GM23248 (cell line): Measurements from ENCODE around the gene PLEKHA5. TPM values are rescaled to one million over a fixed set of nuclear protein-coding genes. Genes with fewer than 3 reads are reported as not detected.
"Not testable (repeated sequence)": the region's sequence is repeated elsewhere in the genome, so short reads cannot be mapped to it uniquely, and the experiment has no call there.

ENCODE experiments used
- DNase-seq: peaks from one replicate; pipeline ENCODE4 v3.0.0-alpha.2; 2015
- H2AFZ ChIP-seq: fragments of 200-600 bp; sonication (generic); 2 replicates; pipeline ENCODE4 v1.6.1; 2016; ENCODE audit warnings: antibody characterized with exemption
- H3F3A ChIP-seq: fragments of 200-600 bp; sonication (generic); 2 replicates; pipeline ENCODE4 v1.6.1; 2016; ENCODE audit warnings: mild to moderate bottlenecking, antibody characterized with exemption, mixed run types; ENCODE audit not compliant: insufficient read depth
- H3K27ac ChIP-seq: fragments of 200-600 bp; sonication (generic); 2 replicates; pipeline ENCODE4 v1.5.1; 2016; ENCODE audit warnings: mild to moderate bottlenecking
- H3K27me3 ChIP-seq: fragments of 200-600 bp; sonication (generic); replicated peaks from 2 replicates; pipeline ENCODE4 v1.6.1; 2016; ENCODE audit warnings: mild to moderate bottlenecking; ENCODE audit not compliant: insufficient read depth
- H3K36me3 ChIP-seq: fragments of 200-600 bp; sonication (generic); 2 replicates; pipeline ENCODE4 v1.6.1; 2016; ENCODE audit warnings: low read depth, mild to moderate bottlenecking
- H3K4me1 ChIP-seq: fragments of 200-600 bp; sonication (generic); 2 replicates; pipeline ENCODE4 v1.6.1; 2016; ENCODE audit warnings: mild to moderate bottlenecking; ENCODE audit not compliant: insufficient read depth
- H3K4me2 ChIP-seq: fragments of 200-600 bp; sonication (generic); one replicate; pipeline ENCODE4 v1.6.1; 2016; ENCODE audit warnings: mild to moderate bottlenecking; ENCODE audit not compliant: unreplicated experiment
- H3K4me3 ChIP-seq: fragments of 200-600 bp; sonication (generic); 2 replicates; pipeline ENCODE4 v1.5.1; 2016; ENCODE audit warnings: mild to moderate bottlenecking
- H3K79me2 ChIP-seq: fragments of 200-600 bp; sonication (generic); 2 replicates; pipeline ENCODE4 v1.6.1; 2016; ENCODE audit warnings: mild to moderate bottlenecking; ENCODE audit not compliant: insufficient read depth
- H3K9ac ChIP-seq: fragments of 200-600 bp; sonication (generic); 2 replicates; pipeline ENCODE4 v1.6.1; 2016; ENCODE audit warnings: mild to moderate bottlenecking
- H3K9me2 ChIP-seq: fragments of 200-600 bp; sonication (generic); 2 replicates; pipeline ENCODE4 v1.6.1; 2016; ENCODE audit warnings: mixed run types, mild to moderate bottlenecking, moderate library complexity; ENCODE audit not compliant: insufficient read depth
- H3K9me3 ChIP-seq: fragments of 200-600 bp; sonication (generic); one replicate; pipeline ENCODE4 v1.6.1; 2017; ENCODE audit warnings: low read depth
- H4K20me1 ChIP-seq: fragments of 200-600 bp; sonication (generic); 2 replicates; pipeline ENCODE4 v1.6.0; 2016; ENCODE audit not compliant: insufficient read depth
- EZH2 ChIP-seq: fragments of 200-600 bp; sonication (generic); IDR thresholded peaks from 2 replicates; pipeline ENCODE4 v1.6.1; 2018; ENCODE audit warnings: antibody characterized with exemption, mild to moderate bottlenecking; ENCODE audit not compliant: insufficient read depth, poor library complexity, severe bottlenecking
- EZH2phosphoT487 ChIP-seq: fragments of 200-600 bp; sonication (generic); IDR thresholded peaks from 2 replicates; pipeline ENCODE4 v1.6.1; 2018; ENCODE audit warnings: antibody characterized with exemption, moderate library complexity, mild to moderate bottlenecking, low read depth; ENCODE audit not compliant: insufficient read depth
- WGBS, 2 experiments: methylation state at CpG; one replicate each; pipeline ENCODE4 v1.1.6; 2015 to 2017; ENCODE audit warnings: low lambda C conversion rate in 2 of 2, low coverage in 1 of 2; ENCODE audit errors: missing lambda C conversion rate in 2 of 2; 5-methylcytosine and 5-hydroxymethylcytosine counted together
- in situ Hi-C: fragments of 300-500 bp; cut with MboI; formaldehyde crosslinking; loops from 2 replicates; pipeline ENCODE4 v1.15.0; 2020
- polyA plus RNA-seq: library from polyadenylated mRNA; unstranded; fragments of >200 nt; fragmentation: Nextera tagmentation; extraction: Ambion mirVana; gene quantifications from 2 replicates; pipeline ENCODE4 v1.2.1, GENCODE V29; 2016
- total RNA-seq: library from RNA; depleted of rRNA; stranded (reverse); fragments of >200 nt; shearing (Covaris generic); gene quantifications from 2 replicates; pipeline ENCODE4 v1.2.3, GENCODE V29; 2014

The PLEKHA5 gene
- total and polyA plus RNA-seq, 2 experiments from 2014 or later = 10.0 to 12.1 TPM

- no peaks in the 10 kb centered on the region for H3F3A ChIP-seq
- H3K4me2 ChIP-seq = no peak overlapping the region
- H4K20me1 ChIP-seq = no peaks in the 10 kb centered on the region
- no peak overlapping the region for H3K9ac ChIP-seq
- in situ Hi-C loops = no loop called here
- TF ChIP-seq EZH2 (no peak), EZH2phosphoT487 (no peak)
- no peaks in the 10 kb centered on the region for H3K36me3 ChIP-seq
- H3K9me3 ChIP-seq = no peaks in the 10 kb centered on the region
- no peaks in the 10 kb centered on the region for H3K4me1 ChIP-seq
- no peak overlapping the region for H3K27ac ChIP-seq
- H3K9me2 ChIP-seq = no peaks in the 10 kb centered on the region
- H3K79me2 ChIP-seq = no peaks in the 10 kb centered on the region
- WGBS, 2 experiments = 75 to 80% methylated on average over 4 of the region's 4 CpGs
- H3K4me3 ChIP-seq = no peak overlapping the region
- H2AFZ ChIP-seq = no peak overlapping the region
- H3K27me3 ChIP-seq = no peaks in the 10 kb centered on the region
- DNase-seq = peak; percentile 11
These were observed 268.0 kb downstream of the PLEKHA5 start for GRCh38 chr12:19397534-19397933.

GRCh38 chr12:19398376-19399363 lies 269.1 kb downstream of the PLEKHA5 start:
- in situ Hi-C loops = no loop called here
- H3K4me2 ChIP-seq = no peak overlapping the region
- no peak overlapping the region for H3K4me3 ChIP-seq
- H3K27ac ChIP-seq = no peak overlapping the region
- H2AFZ ChIP-seq = no peak overlapping the region
- H3K9me2 ChIP-seq = no peaks in the 10 kb centered on the region
- H3K79me2 ChIP-seq = no peaks in the 10 kb centered on the region
- no peaks in the 10 kb centered on the region for H3F3A ChIP-seq
- no peaks in the 10 kb centered on the region for H4K20me1 ChIP-seq
- no peak overlapping the region for H3K9ac ChIP-seq
- H3K9me3 ChIP-seq = no peaks in the 10 kb centered on the region
- WGBS, 2 experiments = 24 to 32% methylated on average over 5 to 6 of the region's 6 CpGs
- H3K36me3 ChIP-seq = no peaks in the 10 kb centered on the region
- no peaks in the 10 kb centered on the region for H3K27me3 ChIP-seq
- no peak for TF ChIP-seq EZH2phosphoT487
- no peak for TF ChIP-seq EZH2
- H3K4me1 ChIP-seq = no peaks in the 10 kb centered on the region
- DNase-seq = peak; percentile 28

GRCh38 chr12:19400649-19401285 lies 271.2 kb downstream of the PLEKHA5 start:
- 80 to 82% methylated on average over 9 of the region's 9 CpGs for WGBS, 2 experiments

GRCh38 chr12:19402211-19402610 lies 272.7 kb downstream of the PLEKHA5 start:
- Histone ChIP-seq H3K4me2 (no peak overlapping the region), H3K9me3 (no peaks in the 10 kb centered on the region), H3K27me3 (no peaks in the 10 kb centered on the region), H4K20me1 (no peaks in the 10 kb centered on the region), H2AFZ (no peak overlapping the region), H3K9me2 (no peaks in the 10 kb centered on the region), H3K9ac (no peak overlapping the region), H3K4me1 (no peaks in the 10 kb centered on the region), H3K27ac (no peak overlapping the region), H3K79me2 (no peaks in the 10 kb centered on the region), H3F3A (no peaks in the 10 kb centered on the region), H3K4me3 (no peak overlapping the region), H3K36me3 (no peaks in the 10 kb centered on the region)
- WGBS, 2 experiments = 65 to 68% methylated on average over 6 of the region's 6 CpGs
- in situ Hi-C loops = no loop called here
- TF ChIP-seq EZH2 (no peak), EZH2phosphoT487 (no peak)
- DNase-seq = no peak

More at GRCh38 chr12:19400649-19401285, 271.2 kb downstream of the PLEKHA5 start:
- H3K36me3 ChIP-seq, in situ Hi-C loops, H3K79me2 ChIP-seq, H3K9ac ChIP-seq, H3K4me3 ChIP-seq, H3K4me2 ChIP-seq, H3K27me3 ChIP-seq, H2AFZ ChIP-seq, H3K27ac ChIP-seq, H3K9me2 ChIP-seq, H3K4me1 ChIP-seq, H3K9me3 ChIP-seq, H3F3A ChIP-seq, H4K20me1 ChIP-seq, DNase-seq: not testable (repeated sequence)
